Measurements from ENCODE around the gene SMAD4. TPM values are rescaled to one million over a fixed set of nuclear protein-coding genes. Genes with fewer than 3 reads are reported as not detected.

The SMAD4 gene
- total and polyA plus RNA-seq, 2 donors (not counting 3 experiments of a cell fraction or from before 2014, with no cell fraction given), result 63.5 to 82.8 TPM

DNA sequence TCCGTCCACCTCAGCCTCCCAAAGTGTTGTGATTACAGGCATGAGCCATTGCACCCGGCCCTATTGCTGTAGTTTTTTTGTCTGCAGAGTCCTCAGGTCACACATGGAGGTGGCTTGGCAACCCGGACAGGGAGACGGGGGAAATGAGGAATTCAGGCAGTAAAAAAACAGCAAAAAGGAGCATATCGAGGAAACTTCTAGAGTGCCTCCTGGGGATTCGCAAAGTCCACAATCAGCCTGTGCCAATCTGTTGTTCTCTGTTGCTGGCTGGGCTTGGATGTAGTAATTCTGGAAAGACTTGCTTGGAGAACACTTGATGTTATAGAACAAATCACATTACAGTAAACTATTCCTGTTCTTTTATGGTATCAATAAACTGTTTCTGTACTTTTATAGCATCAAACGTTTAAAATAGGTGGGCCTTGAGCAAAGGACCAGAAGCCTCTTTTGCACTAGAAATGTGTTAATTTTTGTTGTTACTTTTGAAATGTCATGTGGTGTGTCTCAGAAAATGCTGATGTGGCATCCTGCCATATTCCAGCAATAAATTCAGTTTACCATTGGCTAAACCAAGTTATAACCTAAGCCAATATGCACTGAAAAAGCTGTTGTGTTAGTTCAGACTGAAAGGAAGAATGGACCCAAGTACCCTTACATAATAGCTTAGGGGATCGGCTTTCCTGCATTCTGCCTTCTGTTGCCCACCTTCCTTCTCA, 47.8 kb upstream of the SMAD4 start:
- BruUV-seq (replicated peaks), result no TSS peak
- no peak for FAIRE-seq

GRCh38 chr18:50982802-50983179, 47.2 kb upstream of the SMAD4 start:
- H4K20me1 ChIP-seq (replicated peaks; ENCODE audit: control insufficient read depth, extremely low read depth, insufficient read depth, low read length), result no peaks in the 10 kb centered on the region
- CTCF ChIA-PET, result interaction anchor here (0.7 kb wide), 1 partner anchor 69 kb away, joined by 3 read pairs; no protein-coding TSS in a partner anchor
- no peak overlapping the region for H3K27ac ChIP-seq (ENCODE audit: insufficient read depth, low read depth, low read length)
- POLR2A ChIA-PET, result interaction anchor here (0.7 kb wide), 1 partner anchor 337 kb away, joined by 12 read pairs; no protein-coding TSS in a partner anchor
- no peak overlapping the region for H3K4me3 ChIP-seq (replicated peaks in 1 of 3; ENCODE audit: insufficient read depth in 1 of 3, low read depth in 1 of 3, low read length in 3 of 3)
- H3K4me2 ChIP-seq (ENCODE audit: insufficient read depth, low read length), result no peak overlapping the region
- peaks cover 0 to 3% of the 10 kb centered on the region in 2 experiments for H3K36me3 ChIP-seq (ENCODE audit: control insufficient read depth in 2 of 2, extremely low read depth in 1 of 2, insufficient read depth in 2 of 2, low read length in 2 of 2)
- DNase-seq (ENCODE audit: low read depth, low spot score) (no peak), FAIRE-seq (peak; percentile 60)
- H3K27me3 ChIP-seq (ENCODE audit: control insufficient read depth in 2 of 2, insufficient read depth in 2 of 2, low read length in 2 of 2), result no peaks in the 10 kb centered on the region
- TF ChIP-seq GATA2 (IDR thresholded peaks at IDR 0.05; ENCODE audit: insufficient read depth, insufficient read length, low read depth, low read length), result no peak
- no peak for TF ChIP-seq EZH2 (IDR thresholded peaks at IDR 0.05; ENCODE audit: borderline replicate concordance, low read depth, low read length, severe bottlenecking)
- TF ChIP-seq, protein P1, sequence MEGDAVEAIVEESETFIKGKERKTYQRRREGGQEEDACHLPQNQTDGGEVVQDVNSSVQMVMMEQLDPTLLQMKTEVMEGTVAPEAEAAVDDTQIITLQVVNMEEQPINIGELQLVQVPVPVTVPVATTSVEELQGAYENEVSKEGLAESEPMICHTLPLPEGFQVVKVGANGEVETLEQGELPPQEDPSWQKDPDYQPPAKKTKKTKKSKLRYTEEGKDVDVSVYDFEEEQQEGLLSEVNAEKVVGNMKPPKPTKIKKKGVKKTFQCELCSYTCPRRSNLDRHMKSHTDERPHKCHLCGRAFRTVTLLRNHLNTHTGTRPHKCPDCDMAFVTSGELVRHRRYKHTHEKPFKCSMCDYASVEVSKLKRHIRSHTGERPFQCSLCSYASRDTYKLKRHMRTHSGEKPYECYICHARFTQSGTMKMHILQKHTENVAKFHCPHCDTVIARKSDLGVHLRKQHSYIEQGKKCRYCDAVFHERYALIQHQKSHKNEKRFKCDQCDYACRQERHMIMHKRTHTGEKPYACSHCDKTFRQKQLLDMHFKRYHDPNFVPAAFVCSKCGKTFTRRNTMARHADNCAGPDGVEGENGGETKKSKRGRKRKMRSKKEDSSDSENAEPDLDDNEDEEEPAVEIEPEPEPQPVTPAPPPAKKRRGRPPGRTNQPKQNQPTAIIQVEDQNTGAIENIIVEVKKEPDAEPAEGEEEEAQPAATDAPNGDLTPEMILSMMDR (IDR thresholded peaks at IDR 0.05; ENCODE audit: extremely low read depth in 1 of 2, insufficient read depth in 1 of 2, low read depth in 1 of 2, low read length in 2 of 2), result no peak
- TF ChIP-seq, protein P2, sequence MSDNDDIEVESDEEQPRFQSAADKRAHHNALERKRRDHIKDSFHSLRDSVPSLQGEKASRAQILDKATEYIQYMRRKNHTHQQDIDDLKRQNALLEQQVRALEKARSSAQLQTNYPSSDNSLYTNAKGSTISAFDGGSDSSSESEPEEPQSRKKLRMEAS (IDR thresholded peaks at IDR 0.05; ENCODE audit: insufficient read depth, insufficient read length), result no peak
- no peak for TF ChIP-seq MYC (IDR thresholded peaks at IDR 0.05; ENCODE audit: low read depth, low read length)
- intact Hi-C loops (cut with micrococcal nuclease) (no loop called here), dilution Hi-C loops (cut with MboI; ENCODE audit: extremely low pct_ligation_motif_present, low sequenced_read_pairs) (no loop called here)
- H3K9me3 ChIP-seq (replicated peaks; ENCODE audit: control insufficient read depth, insufficient read depth, low read length), result no peaks in the 10 kb centered on the region
- no peak overlapping the region for H3K9ac ChIP-seq (replicated peaks; ENCODE audit: extremely low read depth, insufficient read depth, low read length)
- no peaks in the 10 kb centered on the region for H3K4me1 ChIP-seq (ENCODE audit: control insufficient read depth, extremely low read depth, insufficient read depth, low read length)
- BruUV-seq (replicated peaks), result no TSS peak
- H3K9me1 ChIP-seq (replicated peaks; ENCODE audit: control insufficient read depth, extremely low read depth, insufficient read depth, low read length), result no peaks in the 10 kb centered on the region
- no peak overlapping the region for H2AFZ ChIP-seq (ENCODE audit: low read depth, low read length)
- no peaks in the 10 kb centered on the region for H3K79me2 ChIP-seq (ENCODE audit: control insufficient read depth, insufficient read depth, low read length)

More for the DNA sequence above, 47.8 kb upstream of the SMAD4 start:
- Histone ChIP-seq H3K36me3 (ENCODE audit: control insufficient read depth in 2 of 2, extremely low read depth in 1 of 2, insufficient read depth in 2 of 2, low read length in 2 of 2) (peaks cover 0 to 3% of the 10 kb centered on the region in 2 experiments), H3K9me3 (replicated peaks; ENCODE audit: control insufficient read depth, insufficient read depth, low read length) (no peaks in the 10 kb centered on the region), H3K79me2 (ENCODE audit: control insufficient read depth, insufficient read depth, low read length) (no peaks in the 10 kb centered on the region), H3K4me2 (ENCODE audit: insufficient read depth, low read length) (no peak overlapping the region), H3K27me3 (ENCODE audit: control insufficient read depth in 2 of 2, insufficient read depth in 2 of 2, low read length in 2 of 2) (no peaks in the 10 kb centered on the region), H3K9ac (replicated peaks; ENCODE audit: extremely low read depth, insufficient read depth, low read length) (no peak overlapping the region), H4K20me1 (replicated peaks; ENCODE audit: control insufficient read depth, extremely low read depth, insufficient read depth, low read length) (no peaks in the 10 kb centered on the region), H3K4me3 (replicated peaks in 1 of 3; ENCODE audit: insufficient read depth in 1 of 3, low read depth in 1 of 3, low read length in 3 of 3) (no peak overlapping the region), H3K27ac (ENCODE audit: insufficient read depth, low read depth, low read length) (no peak overlapping the region), H3K9me1 (replicated peaks; ENCODE audit: control insufficient read depth, extremely low read depth, insufficient read depth, low read length) (no peaks in the 10 kb centered on the region), H2AFZ (ENCODE audit: low read depth, low read length) (no peak overlapping the region), H3K4me1 (ENCODE audit: control insufficient read depth, extremely low read depth, insufficient read depth, low read length) (no peaks in the 10 kb centered on the region)
- ChIA-PET CTCF (no interaction called here), POLR2A (no interaction called here)
- intact Hi-C loops (cut with micrococcal nuclease) (no loop called here), dilution Hi-C loops (cut with MboI; ENCODE audit: extremely low pct_ligation_motif_present, low sequenced_read_pairs) (no loop called here)
- DNase-seq (ENCODE audit: low read depth, low spot score), result no peak
- TF ChIP-seq, protein P1 (IDR thresholded peaks at IDR 0.05; ENCODE audit: extremely low read depth in 1 of 2, insufficient read depth in 1 of 2, low read depth in 1 of 2, low read length in 2 of 2), result no peak
- TF ChIP-seq POLR2AphosphoS5 (IDR thresholded peaks at IDR 0.05; ENCODE audit: insufficient read depth, low read depth, low read length) (no peak), FOS (IDR thresholded peaks at IDR 0.05; ENCODE audit: borderline replicate concordance, insufficient read depth, low read length) (no peak), GATA2 (IDR thresholded peaks at IDR 0.05; ENCODE audit: insufficient read depth, insufficient read length, low read depth, low read length) (no peak)
